ENCODE data around the gene TSEN34. TPM values are rescaled to one million over a fixed set of nuclear protein-coding genes. Genes with fewer than 3 reads are reported as not detected.
A peak's percentile ranks its signal among the peaks of the same experiment; 100 is the strongest.
"Not testable (repeated sequence)": the region's sequence is repeated elsewhere in the genome, so short reads cannot be mapped to it uniquely, and the experiment has no call there.

Gene TSEN34
- total RNA-seq, 2 experiments from 2014 or later = 8.0 to 8.5 TPM

GRCh38 chr19:54165222-54165621 lies 25.9 kb upstream of the TSEN34 start:
- Mint-ChIP-seq H3K36me3 (ENCODE audit: low read depth) (no peaks in the 10 kb centered on the region), H3K4me3 (no peak overlapping the region), H3K27ac (no peak overlapping the region), H3K27me3 (ENCODE audit: low read depth) (peaks cover 9% of the 10 kb centered on the region), H3K4me1 (ENCODE audit: low read depth) (peaks cover 39% of the 10 kb centered on the region), H3K9me3 (no peaks in the 10 kb centered on the region)
- intact Hi-C loops (cut with micrococcal nuclease) = loop anchor here (10.0 kb wide), 1 partner anchor 280 kb away; the partner anchor contains the start of gene LENG8
- DNase-seq = no peak
- CTCF ChIA-PET = interaction anchor here (0.9 kb wide), 1 partner anchor 24 kb away, joined by 4 read pairs; the partner anchor contains the start of gene MBOAT7

- peaks cover 7% of the 10 kb centered on the region for H3K27me3 Mint-ChIP-seq (ENCODE audit: low read depth)
- CTCF ChIA-PET = interaction anchor here (1.6 to 2.7 kb wide), 3 partner anchors 38 to 98 kb away, joined by 5 to 13 read pairs (median 5); no protein-coding TSS in a partner anchor
These were observed 22.8 kb upstream of the TSEN34 start for GRCh38 chr19:54168174-54168917.

GRCh38 chr19:54169149-54169740 lies 21.9 kb upstream of the TSEN34 start:
- intact Hi-C loops (cut with micrococcal nuclease) = loop anchor here (10.0 kb wide), 1 partner anchor 276 kb away; the partner anchor contains the start of gene LENG8
- CTCF ChIA-PET = interaction anchor here (0.9 to 2.7 kb wide), 3 partner anchors 60 to 155 kb away, joined by 3 to 13 read pairs (median 3); no protein-coding TSS in a partner anchor
- no peak overlapping the region for H3K4me3 Mint-ChIP-seq
- H3K4me1 Mint-ChIP-seq (ENCODE audit: low read depth) = peaks cover 16% of the 10 kb centered on the region
- no peaks in the 10 kb centered on the region for H3K36me3 Mint-ChIP-seq (ENCODE audit: low read depth)
- H3K27me3 Mint-ChIP-seq (ENCODE audit: low read depth) = peaks cover 6% of the 10 kb centered on the region
- no peak overlapping the region for H3K27ac Mint-ChIP-seq
- no peaks in the 10 kb centered on the region for H3K9me3 Mint-ChIP-seq
- no peak for DNase-seq

More at GRCh38 chr19:54168174-54168917, 22.8 kb upstream of the TSEN34 start:
- Mint-ChIP-seq H3K9me3 (no peaks in the 10 kb centered on the region), H3K27ac (no peak overlapping the region), H3K36me3 (ENCODE audit: low read depth) (no peaks in the 10 kb centered on the region), H3K4me1 (ENCODE audit: low read depth) (peaks cover 19% of the 10 kb centered on the region), H3K4me3 (no peak overlapping the region)
- intact Hi-C loops (cut with micrococcal nuclease) = loop anchor here (1.0 to 10.0 kb wide), 3 partner anchors 63 to 276 kb away; partner anchors contain the start of gene LENG8
- DNase-seq = peak; percentile 96

- intact Hi-C loops (cut with micrococcal nuclease); H3K27ac Mint-ChIP-seq; H3K36me3 Mint-ChIP-seq (ENCODE audit: low read depth); CTCF ChIA-PET; DNase-seq; H3K4me1 Mint-ChIP-seq (ENCODE audit: low read depth); H3K27me3 Mint-ChIP-seq (ENCODE audit: low read depth); H3K4me3 Mint-ChIP-seq; H3K9me3 Mint-ChIP-seq: not testable (repeated sequence)
These were observed 19.2 kb upstream of the TSEN34 start for GRCh38 chr19:54171736-54172431.

GRCh38 chr19:54172471-54173358 lies 18.4 kb upstream of the TSEN34 start, which contains the start of gene TMC4:
TSS of gene TMC4 (minus strand) at chr19:54173160. CDS start at chr19:54173117, 43 bp downstream.
- Mint-ChIP-seq H3K4me3 (no peak within 1 kb of the TSS), H3K27me3 (ENCODE audit: low read depth) (no peaks in the 10 kb centered on the region), H3K36me3 (ENCODE audit: low read depth) (peaks cover 8% of the 10 kb centered on the region), H3K4me1 (ENCODE audit: low read depth) (peaks cover 9% of the 10 kb centered on the region), H3K9me3 (no peaks in the 10 kb centered on the region), H3K27ac (no peak within 1 kb of the TSS)
- intact Hi-C loops (cut with micrococcal nuclease) = no loop called here
- DNase-seq = no peak
- CTCF ChIA-PET = no interaction called here

- CTCF ChIA-PET = interaction anchor here (0.8 kb wide), 1 partner anchor 13 kb away, joined by 3 read pairs; no protein-coding TSS in a partner anchor
These were observed 17.8 kb upstream of the TSEN34 start for GRCh38 chr19:54173359-54173699.

GRCh38 chr19:54173951-54174834 lies 16.9 kb upstream of the TSEN34 start:
- no peak overlapping the region for H3K4me3 Mint-ChIP-seq
- no peaks in the 10 kb centered on the region for H3K27me3 Mint-ChIP-seq (ENCODE audit: low read depth)
- H3K4me1 Mint-ChIP-seq (ENCODE audit: low read depth) = peaks cover 2% of the 10 kb centered on the region
- intact Hi-C loops (cut with micrococcal nuclease) = no loop called here
- DNase-seq = no peak
- H3K27ac Mint-ChIP-seq = no peak overlapping the region
- H3K9me3 Mint-ChIP-seq = no peaks in the 10 kb centered on the region
- peaks cover 19% of the 10 kb centered on the region for H3K36me3 Mint-ChIP-seq (ENCODE audit: low read depth)
- CTCF ChIA-PET = interaction anchor here (0.8 to 1.4 kb wide), 2 partner anchors 13 to 58 kb away, joined by 3 to 4 read pairs; no protein-coding TSS in a partner anchor

More at GRCh38 chr19:54173359-54173699, 17.8 kb upstream of the TSEN34 start:
- Mint-ChIP-seq H3K9me3 (no peaks in the 10 kb centered on the region), H3K4me3 (no peak overlapping the region), H3K27ac (no peak overlapping the region), H3K4me1 (ENCODE audit: low read depth) (peaks cover 4% of the 10 kb centered on the region), H3K27me3 (ENCODE audit: low read depth) (no peaks in the 10 kb centered on the region), H3K36me3 (ENCODE audit: low read depth) (peaks cover 13% of the 10 kb centered on the region)
- intact Hi-C loops (cut with micrococcal nuclease) = no loop called here
- DNase-seq = no peak

- CTCF ChIA-PET = no interaction called here
- peak; percentile 59 for DNase-seq
- no peak overlapping the region for H3K4me3 Mint-ChIP-seq
- H3K36me3 Mint-ChIP-seq (ENCODE audit: low read depth) = peaks cover 27% of the 10 kb centered on the region
- H3K27ac Mint-ChIP-seq = no peak overlapping the region
- no peaks in the 10 kb centered on the region for H3K9me3 Mint-ChIP-seq
- H3K27me3 Mint-ChIP-seq (ENCODE audit: low read depth) = no peaks in the 10 kb centered on the region
- intact Hi-C loops (cut with micrococcal nuclease) = no loop called here
- H3K4me1 Mint-ChIP-seq (ENCODE audit: low read depth) = no peaks in the 10 kb centered on the region
These were observed 12.4 kb upstream of the TSEN34 start for GRCh38 chr19:54178581-54179261.

GRCh38 chr19:54179262-54179852 lies 11.8 kb upstream of the TSEN34 start:
- no peaks in the 10 kb centered on the region for H3K27me3 Mint-ChIP-seq (ENCODE audit: low read depth)
- no peaks in the 10 kb centered on the region for H3K4me1 Mint-ChIP-seq (ENCODE audit: low read depth)
- H3K4me3 Mint-ChIP-seq = no peak overlapping the region
- H3K36me3 Mint-ChIP-seq (ENCODE audit: low read depth) = peaks cover 29% of the 10 kb centered on the region
- H3K27ac Mint-ChIP-seq = no peak overlapping the region
- no peak for DNase-seq
- CTCF ChIA-PET = interaction anchor here (0.7 kb wide), 1 partner anchor 1987 kb away, joined by 3 read pairs; no protein-coding TSS in a partner anchor
- no peaks in the 10 kb centered on the region for H3K9me3 Mint-ChIP-seq
- intact Hi-C loops (cut with micrococcal nuclease) = no loop called here

- CTCF ChIA-PET = interaction anchor here (0.7 kb wide), 1 partner anchor 1987 kb away, joined by 3 read pairs; no protein-coding TSS in a partner anchor
- DNase-seq = no peak
- Mint-ChIP-seq H3K27ac (no peak overlapping the region), H3K4me3 (no peak overlapping the region), H3K9me3 (no peaks in the 10 kb centered on the region), H3K27me3 (ENCODE audit: low read depth) (no peaks in the 10 kb centered on the region), H3K36me3 (ENCODE audit: low read depth) (peaks cover 29% of the 10 kb centered on the region), H3K4me1 (ENCODE audit: low read depth) (no peaks in the 10 kb centered on the region)
- intact Hi-C loops (cut with micrococcal nuclease) = no loop called here
These were observed 11.1 kb upstream of the TSEN34 start for GRCh38 chr19:54179921-54180461.
